Nephron (organoid): Measurements from ENCODE around the gene ALDH1L2.

Experiments
- H3K27ac Mint-ChIP-seq, 3 experiments: 2 replicates each; pipeline ENCODE4 v1.8.0; 2020; ENCODE audit warnings: mixed read lengths in 3 of 3, mild to moderate bottlenecking in 2 of 3, moderate library complexity in 1 of 3
- H3K27me3 Mint-ChIP-seq: 2 replicates; pipeline ENCODE4 v1.8.0; 2021; ENCODE audit warnings: low read depth, mild to moderate bottlenecking, moderate library complexity, mixed read lengths
- H3K36me3 Mint-ChIP-seq: 2 replicates; pipeline ENCODE4 v1.8.0; 2020; ENCODE audit warnings: low read depth, mixed read lengths
- H3K4me1 Mint-ChIP-seq: 2 replicates; pipeline ENCODE4 v1.8.0; 2020; ENCODE audit warnings: mixed read lengths
- H3K4me3 Mint-ChIP-seq, 3 experiments: 2 replicates each; pipeline ENCODE4 v1.8.0; 2020; ENCODE audit warnings: mild to moderate bottlenecking in 3 of 3, mixed read lengths in 3 of 3, moderate library complexity in 2 of 3
- H3K9me3 Mint-ChIP-seq: 2 replicates; pipeline ENCODE4 v1.8.0; 2020; ENCODE audit warnings: mixed read lengths
- TF ChIP-seq, protein P1 (sequence below), 3 experiments: fragments of 200-600 bp; sonication (generic); IDR thresholded peaks; one replicate each; pipeline ENCODE4 v1.5.0; 2021; ENCODE audit warnings: antibody characterized with exemption in 3 of 3; ENCODE audit not compliant: unreplicated experiment in 3 of 3

ALDH1L2 gene

DNA sequence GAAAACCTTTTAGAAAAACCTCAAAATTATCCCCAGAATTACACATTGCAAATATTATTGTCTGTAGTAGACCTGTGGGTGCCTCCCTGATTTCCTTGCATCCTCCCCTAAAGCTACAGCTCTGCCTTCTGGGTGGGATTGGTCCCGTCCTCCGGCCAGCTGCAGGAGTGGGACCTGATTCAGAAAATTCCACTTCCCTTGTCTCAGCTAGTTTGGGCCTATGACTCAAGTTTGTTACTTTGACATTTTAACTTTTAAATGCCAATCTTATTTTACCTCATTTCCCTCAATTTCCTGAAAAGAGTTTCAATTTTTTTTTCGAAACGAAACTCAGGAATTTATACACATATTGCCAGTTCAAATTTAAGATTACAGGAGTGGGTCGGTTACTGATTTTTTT, 113.0 kb downstream of the ALDH1L2 start:
- Mint-ChIP-seq H3K36me3 (no peaks in the 10 kb centered on the region), H3K27ac (no peak overlapping the region), H3K4me3 (no peak overlapping the region), H3K9me3 (no peaks in the 10 kb centered on the region), H3K27me3 (no peaks in the 10 kb centered on the region), H3K4me1 (no peaks in the 10 kb centered on the region)
- TF ChIP-seq, protein P1, sequence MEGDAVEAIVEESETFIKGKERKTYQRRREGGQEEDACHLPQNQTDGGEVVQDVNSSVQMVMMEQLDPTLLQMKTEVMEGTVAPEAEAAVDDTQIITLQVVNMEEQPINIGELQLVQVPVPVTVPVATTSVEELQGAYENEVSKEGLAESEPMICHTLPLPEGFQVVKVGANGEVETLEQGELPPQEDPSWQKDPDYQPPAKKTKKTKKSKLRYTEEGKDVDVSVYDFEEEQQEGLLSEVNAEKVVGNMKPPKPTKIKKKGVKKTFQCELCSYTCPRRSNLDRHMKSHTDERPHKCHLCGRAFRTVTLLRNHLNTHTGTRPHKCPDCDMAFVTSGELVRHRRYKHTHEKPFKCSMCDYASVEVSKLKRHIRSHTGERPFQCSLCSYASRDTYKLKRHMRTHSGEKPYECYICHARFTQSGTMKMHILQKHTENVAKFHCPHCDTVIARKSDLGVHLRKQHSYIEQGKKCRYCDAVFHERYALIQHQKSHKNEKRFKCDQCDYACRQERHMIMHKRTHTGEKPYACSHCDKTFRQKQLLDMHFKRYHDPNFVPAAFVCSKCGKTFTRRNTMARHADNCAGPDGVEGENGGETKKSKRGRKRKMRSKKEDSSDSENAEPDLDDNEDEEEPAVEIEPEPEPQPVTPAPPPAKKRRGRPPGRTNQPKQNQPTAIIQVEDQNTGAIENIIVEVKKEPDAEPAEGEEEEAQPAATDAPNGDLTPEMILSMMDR (IDR thresholded peaks at IDR 0.05; ENCODE audit: unreplicated experiment in 3 of 3), result no peak
